Uterus (tissue), 2 donors: ENCODE results near the gene PIEZO2.

Experiments used
- POLR2A ChIP-seq, 2 donors: fragments of 450-650 bp; IDR thresholded peaks; one replicate each; pipeline ENCODE4 v1.6.1; 2016; ENCODE audit warnings: antibody characterized with exemption in 2 of 2, mild to moderate bottlenecking in 1 of 2, moderate library complexity in 1 of 2
- TF ChIP-seq, protein P1 (sequence below), 4 experiments: fragments of 200-600 bp in 2 of 4; fragments of 450-650 bp in 2 of 4; sonication (generic) in 2 of 4; IDR thresholded peaks; one replicate each; pipeline ENCODE4 v1.5.1; 2016 to 2019; ENCODE audit warnings: antibody characterized with exemption in 4 of 4, mild to moderate bottlenecking in 2 of 4, moderate library complexity in 1 of 4

- no peak for TF ChIP-seq POLR2A (IDR thresholded peaks at IDR 0.05)
- TF ChIP-seq, protein P1, sequence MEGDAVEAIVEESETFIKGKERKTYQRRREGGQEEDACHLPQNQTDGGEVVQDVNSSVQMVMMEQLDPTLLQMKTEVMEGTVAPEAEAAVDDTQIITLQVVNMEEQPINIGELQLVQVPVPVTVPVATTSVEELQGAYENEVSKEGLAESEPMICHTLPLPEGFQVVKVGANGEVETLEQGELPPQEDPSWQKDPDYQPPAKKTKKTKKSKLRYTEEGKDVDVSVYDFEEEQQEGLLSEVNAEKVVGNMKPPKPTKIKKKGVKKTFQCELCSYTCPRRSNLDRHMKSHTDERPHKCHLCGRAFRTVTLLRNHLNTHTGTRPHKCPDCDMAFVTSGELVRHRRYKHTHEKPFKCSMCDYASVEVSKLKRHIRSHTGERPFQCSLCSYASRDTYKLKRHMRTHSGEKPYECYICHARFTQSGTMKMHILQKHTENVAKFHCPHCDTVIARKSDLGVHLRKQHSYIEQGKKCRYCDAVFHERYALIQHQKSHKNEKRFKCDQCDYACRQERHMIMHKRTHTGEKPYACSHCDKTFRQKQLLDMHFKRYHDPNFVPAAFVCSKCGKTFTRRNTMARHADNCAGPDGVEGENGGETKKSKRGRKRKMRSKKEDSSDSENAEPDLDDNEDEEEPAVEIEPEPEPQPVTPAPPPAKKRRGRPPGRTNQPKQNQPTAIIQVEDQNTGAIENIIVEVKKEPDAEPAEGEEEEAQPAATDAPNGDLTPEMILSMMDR (IDR thresholded peaks at IDR 0.05) = no peak
These were observed 436.0 kb downstream of the PIEZO2 start for GRCh38 chr18:10713409-10713808.
